GM12874 (cell line): Measurements from ENCODE around the gene SLC2A9.

Source experiments
- TF ChIP-seq, protein P1 (sequence below): IDR thresholded peaks from 2 replicates; pipeline ENCODE4 v1.5.1; 2011; ENCODE audit warnings: low read depth, mild to moderate bottlenecking, control low read depth, low read length, moderate library complexity; ENCODE audit not compliant: insufficient read depth

SLC2A9 gene

GRCh38 chr4:9977518-9978031, 43.7 kb downstream of the SLC2A9 start:
- TF ChIP-seq, protein P1, sequence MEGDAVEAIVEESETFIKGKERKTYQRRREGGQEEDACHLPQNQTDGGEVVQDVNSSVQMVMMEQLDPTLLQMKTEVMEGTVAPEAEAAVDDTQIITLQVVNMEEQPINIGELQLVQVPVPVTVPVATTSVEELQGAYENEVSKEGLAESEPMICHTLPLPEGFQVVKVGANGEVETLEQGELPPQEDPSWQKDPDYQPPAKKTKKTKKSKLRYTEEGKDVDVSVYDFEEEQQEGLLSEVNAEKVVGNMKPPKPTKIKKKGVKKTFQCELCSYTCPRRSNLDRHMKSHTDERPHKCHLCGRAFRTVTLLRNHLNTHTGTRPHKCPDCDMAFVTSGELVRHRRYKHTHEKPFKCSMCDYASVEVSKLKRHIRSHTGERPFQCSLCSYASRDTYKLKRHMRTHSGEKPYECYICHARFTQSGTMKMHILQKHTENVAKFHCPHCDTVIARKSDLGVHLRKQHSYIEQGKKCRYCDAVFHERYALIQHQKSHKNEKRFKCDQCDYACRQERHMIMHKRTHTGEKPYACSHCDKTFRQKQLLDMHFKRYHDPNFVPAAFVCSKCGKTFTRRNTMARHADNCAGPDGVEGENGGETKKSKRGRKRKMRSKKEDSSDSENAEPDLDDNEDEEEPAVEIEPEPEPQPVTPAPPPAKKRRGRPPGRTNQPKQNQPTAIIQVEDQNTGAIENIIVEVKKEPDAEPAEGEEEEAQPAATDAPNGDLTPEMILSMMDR = no peak

DNA sequence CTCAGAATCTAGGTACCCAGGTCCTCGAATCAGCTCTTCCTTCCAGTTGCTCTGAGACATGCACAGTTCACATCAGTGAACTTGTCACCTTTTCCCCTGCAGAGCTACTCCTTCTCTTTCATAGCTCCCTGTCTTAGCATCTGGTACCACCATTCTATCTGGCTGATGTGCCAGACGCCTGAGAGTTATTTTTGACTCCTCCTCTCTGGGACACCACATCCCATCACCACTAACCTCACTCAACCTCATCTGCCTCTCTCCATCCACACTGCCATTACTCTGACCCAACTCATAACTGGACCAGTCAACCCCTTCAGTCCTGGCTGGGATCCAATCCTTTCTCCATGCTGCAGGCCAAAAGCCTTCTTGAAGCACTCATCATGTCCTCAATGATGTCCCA, 44.5 kb downstream of the SLC2A9 start:
- TF ChIP-seq, protein P1 = no peak

DNA sequence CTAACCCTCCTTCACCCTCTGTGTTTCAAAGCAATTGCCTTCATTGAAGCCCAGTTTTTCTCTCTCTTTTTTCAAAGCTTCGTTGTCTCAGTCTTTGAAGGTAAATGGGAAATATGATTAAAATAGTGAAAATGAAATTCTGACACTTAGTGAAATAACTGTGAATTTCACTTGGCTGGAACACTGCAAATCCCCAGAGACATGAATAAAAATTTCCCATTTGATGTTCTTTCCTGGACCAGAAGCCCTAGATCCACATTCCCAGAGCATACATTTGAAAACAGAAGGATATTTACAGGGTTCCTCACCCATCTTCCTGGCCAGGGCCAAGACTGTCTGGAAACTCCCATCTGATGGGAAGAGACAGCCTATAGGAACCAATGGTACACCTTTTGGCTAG, 45.0 kb downstream of the SLC2A9 start:
- TF ChIP-seq, protein P1 = no peak

DNA sequence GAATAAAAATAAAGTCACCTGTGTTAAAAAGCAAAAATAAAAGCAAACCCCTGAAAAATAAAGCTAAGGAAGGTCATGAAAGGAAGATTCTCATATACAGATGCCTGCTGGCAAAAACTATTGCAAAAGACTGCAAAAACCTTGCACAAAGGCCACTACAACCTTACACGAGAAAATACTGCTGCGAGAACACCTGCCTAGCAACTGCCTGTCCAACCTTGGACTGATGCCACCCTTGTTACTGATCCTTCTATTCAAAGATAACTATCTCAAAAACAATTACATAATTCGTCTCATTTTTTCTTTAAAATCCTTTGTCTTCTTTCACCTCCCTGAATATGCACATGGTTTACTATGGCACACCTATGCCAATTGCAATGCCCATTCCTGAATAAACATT, 49.6 kb downstream of the SLC2A9 start:
- TF ChIP-seq, protein P1 = no peak

- TF ChIP-seq, protein P1 = no peak
Observed at GRCh38 chr4:9970399-9971011, 50.8 kb downstream of the SLC2A9 start.

DNA sequence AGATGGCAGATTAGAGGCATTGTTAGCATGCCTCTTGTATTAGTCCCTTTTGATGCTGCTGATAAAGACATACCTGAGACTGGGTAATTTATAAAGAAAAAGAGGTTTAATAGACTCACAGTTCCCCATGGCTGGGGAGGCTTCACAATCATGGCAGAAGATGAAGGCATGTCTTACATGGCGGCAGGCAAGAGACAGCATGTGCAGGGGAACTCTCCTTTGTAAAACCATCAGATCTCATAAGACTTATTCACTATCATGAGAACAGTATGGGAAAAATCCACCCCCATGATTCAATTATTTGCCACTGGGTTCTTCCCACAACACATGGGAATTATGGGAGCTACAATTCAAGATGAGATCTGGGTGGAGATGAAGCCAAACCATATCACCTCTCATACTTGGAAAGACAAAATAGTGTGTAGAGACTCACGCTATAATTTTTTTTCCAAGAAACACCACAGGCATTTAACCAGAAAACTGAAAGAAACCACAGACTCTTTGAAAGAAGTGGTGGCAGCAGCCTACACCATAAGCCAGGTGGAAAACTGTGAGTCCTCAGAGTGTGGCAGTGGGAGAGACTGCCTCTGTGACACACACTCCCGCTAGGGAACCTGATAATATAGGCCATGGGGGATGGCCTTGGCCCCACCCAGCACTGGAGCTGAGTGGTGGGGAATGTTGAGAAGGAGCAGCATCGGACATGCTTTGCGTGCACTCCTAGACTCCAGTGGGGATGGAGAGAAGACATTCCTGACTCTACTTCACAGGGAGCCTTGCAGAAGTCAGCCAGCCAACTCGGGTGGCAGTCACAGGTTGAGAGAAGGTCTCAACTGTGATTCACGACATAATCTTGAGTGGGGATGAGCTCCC, 51.5 kb downstream of the SLC2A9 start:
- TF ChIP-seq, protein P1 = no peak

GRCh38 chr4:9968472-9968871, 52.8 kb downstream of the SLC2A9 start:
- TF ChIP-seq, protein P1 = no peak
